Uterus (tissue), 4 donors: ENCODE measurements around the gene CCSER2. TPM values are rescaled to one million over a fixed set of nuclear protein-coding genes. Genes with fewer than 3 reads are reported as not detected.
A peak's percentile ranks its signal among the peaks of the same experiment; 100 is the strongest.
"Not testable (repeated sequence)": the region's sequence is repeated elsewhere in the genome, so short reads cannot be mapped to it uniquely, and the experiment has no call there.

Experiments used
- DNase-seq, 2 donors: peaks; one replicate each; pipeline ENCODE4 v3.0.0-alpha.2; 2019 to 2020
- H3K27ac ChIP-seq, 2 donors: fragments of 200-600 bp; sonication (generic); 1 replicate in 1 of 2; 2 replicates in 1 of 2; pipeline ENCODE4 v1.5.1; 2016 to 2018
- H3K27me3 ChIP-seq, 2 donors: fragments of 200-600 bp; sonication (generic); one replicate each; pipeline ENCODE4 v1.5.1; 2018 to 2019; ENCODE audit warnings: control low read depth in 1 of 2
- H3K36me3 ChIP-seq, 2 donors: fragments of 200-600 bp; sonication (generic); one replicate each; pipeline ENCODE4 v1.5.1; 2019; ENCODE audit warnings: control low read depth in 1 of 2
- H3K4me1 ChIP-seq, 2 donors: fragments of 200-600 bp; sonication (generic); one replicate each; pipeline ENCODE4 v1.5.1; 2018 to 2019; ENCODE audit warnings: control low read depth in 1 of 2
- H3K4me3 ChIP-seq, 2 donors: fragments of 200-600 bp; sonication (generic); 1 replicate in 1 of 2; 2 replicates in 1 of 2; pipeline ENCODE4 v1.5.1; 2018 to 2019; ENCODE audit warnings: mild to moderate bottlenecking in 1 of 2
- H3K9me3 ChIP-seq, 2 donors: fragments of 200-600 bp; sonication (generic); one replicate each; pipeline ENCODE4 v1.5.1; 2019; ENCODE audit warnings: control low read depth in 1 of 2
- CTCF ChIP-seq, 4 experiments: fragments of 200-600 bp in 2 of 4; fragments of 450-650 bp in 2 of 4; sonication (generic) in 2 of 4; IDR thresholded peaks; one replicate each; pipeline ENCODE4 v1.5.1; 2016 to 2019; ENCODE audit warnings: antibody characterized with exemption in 4 of 4, mild to moderate bottlenecking in 2 of 4, moderate library complexity in 1 of 4
- POLR2A ChIP-seq, 2 donors: fragments of 450-650 bp; IDR thresholded peaks; one replicate each; pipeline ENCODE4 v1.6.1; 2016; ENCODE audit warnings: antibody characterized with exemption in 2 of 2, mild to moderate bottlenecking in 1 of 2, moderate library complexity in 1 of 2
- intact Hi-C: fragments of 100-400 bp; cut with DNase I; formaldehyde crosslinking; loops from one replicate; pipeline ENCODE4 v1.15.1; 2023; ENCODE audit warnings: low total_unique reads
- total RNA-seq, 4 donors: library from RNA; depleted of rRNA in 3 of 4; stranded (reverse); fragments of >200 nt in 3 of 4; gene quantifications; one replicate each; pipeline versions ENCODE4 v1.1.0 to v1.2.4, GENCODE V29; 2014 to 2023
- donor health status: DM: yes; HTN: yes; CAD: no.

Gene CCSER2
- total RNA-seq, 4 donors from 2014 or later, result 40.5 to 112 (median 54.0) TPM

- Histone ChIP-seq H3K27me3 (no peaks in the 10 kb centered on the region), H3K4me3 (no peak overlapping the region), H3K27ac (no peak overlapping the region), H3K9me3 (no peaks in the 10 kb centered on the region), H3K4me1 (no peaks in the 10 kb centered on the region), H3K36me3 (no peaks in the 10 kb centered on the region)
- TF ChIP-seq POLR2A (IDR thresholded peaks at IDR 0.05) (no peak), CTCF (IDR thresholded peaks at IDR 0.05) (no peak)
- intact Hi-C loops, result no loop called here
- DNase-seq, result no peak
Observed at GRCh38 chr10:84428711-84429110, 100.3 kb downstream of the CCSER2 start.

GRCh38 chr10:84429926-84430520 lies 101.6 kb downstream of the CCSER2 start:
- DNase-seq, result peak in 1 of 2 donors; percentile 55

GRCh38 chr10:84432891-84433290 lies 104.5 kb downstream of the CCSER2 start:
- no peaks in the 10 kb centered on the region for H3K4me1 ChIP-seq
- intact Hi-C loops, result no loop called here
- H3K9me3 ChIP-seq, result no peaks in the 10 kb centered on the region
- H3K27me3 ChIP-seq, result no peaks in the 10 kb centered on the region
- no peaks in the 10 kb centered on the region for H3K36me3 ChIP-seq
- no peak overlapping the region for H3K4me3 ChIP-seq
- no peak for DNase-seq
- no peak overlapping the region for H3K27ac ChIP-seq
- TF ChIP-seq CTCF (IDR thresholded peaks at IDR 0.05) (no peak), POLR2A (IDR thresholded peaks at IDR 0.05) (no peak)

More at GRCh38 chr10:84429926-84430520, 101.6 kb downstream of the CCSER2 start:
- no peaks in the 10 kb centered on the region for H3K36me3 ChIP-seq
- H3K4me3 ChIP-seq, result no peak overlapping the region
- TF ChIP-seq CTCF (IDR thresholded peaks at IDR 0.05), result peak in 3 of 4 experiments; percentile 20 to 52 (median 33)
- TF ChIP-seq POLR2A (IDR thresholded peaks at IDR 0.05), result no peak
- no peak overlapping the region for H3K27ac ChIP-seq
- intact Hi-C loops, result no loop called here
- no peaks in the 10 kb centered on the region for H3K4me1 ChIP-seq
- H3K9me3 ChIP-seq, result no peaks in the 10 kb centered on the region
- H3K27me3 ChIP-seq, result no peaks in the 10 kb centered on the region

GRCh38 chr10:84440781-84441180 lies 112.4 kb downstream of the CCSER2 start:
- Histone ChIP-seq H3K9me3 (no peaks in the 10 kb centered on the region), H3K4me3 (no peak overlapping the region), H3K27me3 (no peaks in the 10 kb centered on the region), H3K4me1 (no peaks in the 10 kb centered on the region), H3K27ac (no peak overlapping the region), H3K36me3 (peaks cover 0 to 2% of the 10 kb centered on the region in 2 donors)
- TF ChIP-seq POLR2A (IDR thresholded peaks at IDR 0.05) (no peak), CTCF (IDR thresholded peaks at IDR 0.05) (no peak)
- no peak for DNase-seq
- intact Hi-C loops, result no loop called here

- no peaks in the 10 kb centered on the region for H3K27me3 ChIP-seq
- DNase-seq, result no peak
- H3K4me1 ChIP-seq, result no peaks in the 10 kb centered on the region
- no peaks in the 10 kb centered on the region for H3K9me3 ChIP-seq
- TF ChIP-seq POLR2A (IDR thresholded peaks at IDR 0.05) (no peak), CTCF (IDR thresholded peaks at IDR 0.05) (no peak)
- H3K4me3 ChIP-seq, result no peak overlapping the region
- intact Hi-C loops, result no loop called here
- H3K27ac ChIP-seq, result no peak overlapping the region
- no peaks in the 10 kb centered on the region for H3K36me3 ChIP-seq
Observed at GRCh38 chr10:84447701-84448400, 119.5 kb downstream of the CCSER2 start.

- H3K27ac ChIP-seq, H3K27me3 ChIP-seq, H3K9me3 ChIP-seq, H3K36me3 ChIP-seq, H3K4me3 ChIP-seq, H3K4me1 ChIP-seq, intact Hi-C loops, DNase-seq: not testable (repeated sequence)
Observed at GRCh38 chr10:84449351-84449750, 121.0 kb downstream of the CCSER2 start.
